ENCODE results near the gene SPRED2. TPM values are rescaled to one million over a fixed set of nuclear protein-coding genes. Genes with fewer than 3 reads are reported as not detected.
A peak's percentile ranks its signal among the peaks of the same experiment; 100 is the strongest.

SPRED2 gene
- total RNA-seq, 1 experiment from 2014 or later = 13.6 TPM

DNA sequence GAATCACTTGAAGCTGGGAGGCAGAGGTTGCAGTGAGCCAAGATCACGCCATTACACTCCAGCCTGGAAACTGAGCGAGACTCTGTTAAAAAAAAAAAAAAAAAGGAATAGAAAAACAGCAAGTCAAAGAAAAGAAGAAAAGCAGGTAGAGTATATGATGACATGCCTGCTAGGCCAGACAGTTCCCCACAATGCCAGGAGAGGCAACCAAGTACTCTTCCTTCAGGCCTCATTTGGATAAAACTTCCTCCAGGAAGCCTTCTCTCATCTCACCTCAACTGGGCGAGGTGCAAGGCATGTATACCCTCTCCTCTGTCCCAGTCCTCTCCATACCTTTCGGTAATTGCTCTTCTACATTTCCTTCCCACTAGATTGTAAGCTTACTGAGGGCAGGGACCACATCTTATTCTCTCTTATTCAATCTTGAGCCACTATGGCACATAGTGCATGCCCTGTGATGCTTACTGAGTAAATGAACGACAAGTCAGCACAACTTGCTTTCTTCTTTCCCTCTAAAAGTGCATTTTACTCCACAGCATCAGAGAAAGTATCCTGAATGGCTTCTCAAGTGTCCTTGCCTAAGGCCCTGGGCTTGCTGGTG, 10.1 kb upstream of the SPRED2 start:
- no peak for DNase-seq (ENCODE audit: low spot score)

GRCh38 chr2:65438137-65438899, 5.9 kb upstream of the SPRED2 start:
- no peak for DNase-seq (ENCODE audit: low spot score)

DNA sequence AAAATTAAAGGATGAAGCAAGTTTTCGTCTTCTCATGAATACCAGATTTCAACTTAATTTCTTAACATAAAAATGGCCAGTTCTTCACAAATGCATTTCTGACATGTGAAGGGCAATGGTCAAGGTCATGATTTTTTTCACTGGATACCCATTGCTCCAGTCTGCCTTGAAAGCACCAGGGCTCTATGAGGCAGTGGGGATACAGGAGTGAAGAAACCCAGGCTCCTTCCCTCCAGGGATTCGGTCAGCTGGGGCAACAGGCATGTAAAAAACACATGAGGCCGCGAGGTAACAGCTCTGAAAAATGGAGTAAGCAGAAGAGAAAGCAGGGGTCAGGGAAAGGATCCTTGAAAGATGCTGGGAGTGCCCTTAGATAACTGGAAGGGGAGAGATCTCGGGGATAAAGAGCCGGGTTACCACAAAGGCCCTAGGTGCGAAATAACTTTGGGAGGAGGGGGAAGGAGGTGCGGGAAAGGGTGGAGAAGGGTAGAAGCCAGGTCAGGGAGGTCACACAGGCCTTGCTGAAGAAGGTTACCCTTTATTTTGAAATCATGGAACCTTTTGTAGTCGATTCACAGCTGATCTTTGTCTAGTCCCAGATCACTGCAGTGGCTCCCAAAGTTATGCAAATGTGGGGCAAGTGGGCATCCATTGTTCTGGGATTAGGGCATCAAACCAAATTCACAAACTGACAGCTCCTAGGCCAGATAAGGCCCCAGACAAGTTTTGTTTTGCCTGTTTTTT, 5.2 kb upstream of the SPRED2 start:
- DNase-seq (ENCODE audit: low spot score) = no peak

DNA sequence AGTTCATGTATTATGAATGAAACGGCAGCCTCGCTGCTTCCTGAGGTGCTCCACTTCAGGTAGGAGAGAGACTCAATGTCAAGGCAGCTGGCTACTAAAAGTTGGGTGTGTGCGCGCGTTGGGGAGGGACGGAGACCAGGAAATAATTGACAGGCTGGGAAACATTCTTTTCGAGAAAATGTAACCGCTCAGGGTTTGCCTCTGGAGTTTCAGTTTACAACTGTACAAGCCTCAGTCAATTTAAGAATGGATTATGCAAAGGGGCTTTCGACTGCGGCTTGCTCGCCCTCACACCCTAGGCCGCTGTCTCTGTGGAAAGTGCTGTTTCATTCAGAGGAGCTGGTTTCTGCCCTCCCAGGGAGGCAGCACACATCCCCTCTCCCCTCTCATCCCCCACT, 4.4 kb upstream of the SPRED2 start:
- no peak for DNase-seq (ENCODE audit: low spot score)

DNA sequence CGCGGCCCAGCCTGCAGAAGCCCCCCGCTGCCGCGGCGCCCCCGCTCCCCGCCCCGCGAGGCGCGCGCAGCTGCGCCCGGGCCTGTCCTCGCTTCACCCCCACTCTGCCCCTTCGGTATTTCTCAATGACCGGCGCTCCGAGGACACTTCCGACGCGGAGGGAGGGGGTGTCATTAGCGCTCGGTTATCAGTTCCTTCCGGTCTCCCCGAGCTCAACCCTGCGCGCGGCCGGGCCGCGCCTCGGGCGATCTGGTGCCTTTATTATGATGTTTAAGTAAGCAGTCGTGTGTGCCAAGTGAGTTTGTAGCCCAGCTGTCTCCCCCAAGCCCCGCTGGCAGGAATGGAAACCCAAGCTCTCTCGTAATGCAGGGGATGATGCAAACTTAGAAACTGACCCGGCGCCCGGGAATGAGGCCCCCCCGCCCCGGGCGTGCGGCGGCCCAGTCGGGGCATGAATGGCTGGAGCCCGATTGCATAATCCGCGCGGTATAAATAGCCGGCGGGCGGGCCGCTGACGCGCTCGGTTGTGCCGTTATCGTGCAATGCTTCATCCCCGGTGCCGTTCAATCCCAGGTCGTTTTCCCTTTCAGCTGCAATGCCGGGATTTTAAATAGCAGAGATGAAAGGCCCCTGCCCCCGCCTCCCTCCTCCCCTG, 3.9 kb upstream of the SPRED2 start:
- DNase-seq (ENCODE audit: low spot score) = peak; percentile 72

GRCh38 chr2:65435625-65436168, 3.3 kb upstream of the SPRED2 start:
- peak; percentile 63 for DNase-seq (ENCODE audit: low spot score)

DNA sequence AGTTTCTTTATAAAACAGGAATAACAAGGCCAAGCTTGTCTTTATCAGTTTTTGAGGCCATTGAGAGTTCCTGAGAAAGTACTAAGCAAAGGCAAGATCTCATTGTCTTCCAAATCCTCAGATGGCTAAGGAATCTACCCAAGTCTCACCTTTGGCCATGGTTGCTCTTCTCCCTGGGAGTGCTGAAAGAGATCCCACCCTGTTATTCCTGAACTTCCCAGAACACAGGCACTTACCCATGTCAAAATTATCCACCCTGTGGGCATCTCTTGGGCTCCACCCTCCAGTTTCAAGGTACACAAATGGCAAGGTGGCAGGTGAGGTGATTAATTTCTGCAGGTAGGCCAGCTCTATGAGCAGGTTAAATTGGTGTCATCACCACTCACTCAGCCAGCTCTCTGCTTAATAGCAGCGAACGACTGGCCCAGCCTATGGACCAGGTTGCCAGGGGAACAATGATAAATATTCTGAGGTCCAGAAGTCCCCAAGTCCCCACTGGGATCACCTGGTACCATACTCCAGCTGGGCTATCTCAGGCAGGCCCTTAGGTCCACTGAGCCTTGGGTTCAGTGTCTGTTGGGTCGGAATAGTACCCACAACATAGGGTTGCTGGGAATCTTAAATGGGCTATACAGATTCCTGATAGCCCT, 2.3 kb upstream of the SPRED2 start:
- DNase-seq (ENCODE audit: low spot score) = no peak

GRCh38 chr2:65431421-65432226, 775 bp downstream of the SPRED2 start:
- DNase-seq (ENCODE audit: low spot score) = no peak

DNA sequence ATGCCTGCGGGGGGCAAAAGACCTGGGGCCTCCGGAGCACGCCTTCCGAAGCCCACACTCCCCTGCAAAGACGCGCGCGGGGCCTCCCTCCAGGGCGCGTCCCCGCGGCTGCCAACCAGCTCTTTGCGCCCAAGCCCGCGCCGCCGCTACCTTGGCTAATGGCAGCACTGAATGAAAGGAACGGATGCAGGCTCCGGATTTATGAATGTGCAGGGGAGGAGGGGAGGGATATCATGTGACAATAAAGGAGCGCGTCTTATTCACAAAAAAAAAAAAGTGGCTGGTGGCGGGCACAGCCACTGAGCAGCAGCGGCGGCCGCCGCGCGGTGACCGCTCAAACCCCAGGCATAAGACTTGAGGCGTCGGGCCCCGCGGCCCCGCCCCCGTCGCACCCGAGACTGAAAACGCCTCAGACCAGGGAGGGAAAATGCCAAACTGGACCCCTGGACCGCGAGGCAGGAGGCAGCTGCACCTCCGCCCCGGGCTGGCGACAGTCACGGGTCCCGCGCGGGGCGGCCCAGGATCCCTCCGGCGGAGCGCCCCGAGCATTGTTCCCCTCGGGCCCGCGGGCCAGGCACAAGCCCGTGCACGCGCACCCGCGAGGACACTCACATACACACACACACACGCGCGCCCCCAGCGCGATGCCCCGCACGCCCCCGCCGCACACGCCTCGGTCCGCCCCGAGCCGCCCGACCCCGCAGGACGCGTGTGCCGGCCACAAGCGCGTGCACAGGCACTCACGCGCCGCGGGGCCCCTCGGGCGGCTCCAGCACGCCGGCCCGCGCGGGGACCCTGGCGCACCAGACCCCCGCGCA, 1.6 kb downstream of the SPRED2 start:
- DNase-seq (ENCODE audit: low spot score) = peak; percentile 73

GRCh38 chr2:65429786-65430602, 2.4 kb downstream of the SPRED2 start:
- no peak for DNase-seq (ENCODE audit: low spot score)

DNA sequence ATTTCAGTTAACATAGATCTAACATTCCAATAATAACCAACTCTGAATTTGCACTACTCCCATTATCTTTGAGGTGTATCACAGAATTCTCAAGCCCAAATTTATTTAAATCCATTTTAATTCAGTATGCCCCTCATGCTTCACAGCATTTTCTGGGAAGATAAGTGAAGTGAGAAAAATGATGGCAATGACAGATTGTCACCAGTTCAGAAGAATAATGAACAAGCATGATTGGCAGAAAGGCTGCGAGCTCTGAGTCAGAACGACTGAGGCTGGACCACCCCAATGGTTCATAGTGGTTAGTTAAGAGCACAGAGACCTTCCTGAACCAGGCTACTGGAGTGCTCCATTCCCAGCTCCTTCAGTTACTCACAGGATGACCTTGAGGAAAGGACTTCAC, 4.9 kb downstream of the SPRED2 start:
- no peak for DNase-seq (ENCODE audit: low spot score)

DNA sequence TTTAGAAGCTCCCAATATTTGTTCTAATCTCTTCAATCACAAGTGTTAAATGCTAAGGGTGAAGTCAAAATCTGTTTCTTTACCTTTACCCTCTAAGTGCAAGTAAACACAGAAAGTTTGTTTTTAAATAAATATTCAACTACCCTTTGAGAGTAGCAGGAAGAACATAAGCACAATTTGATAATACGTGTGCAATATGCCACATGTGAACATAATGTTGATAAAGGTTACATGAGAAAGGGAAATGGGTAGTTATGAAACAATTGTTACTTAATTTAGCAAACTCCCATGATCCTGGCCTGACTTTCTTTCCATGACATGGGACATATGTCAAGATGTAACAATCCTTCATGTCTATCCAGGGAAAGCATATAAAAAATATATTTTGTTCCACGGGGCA, 7.1 kb downstream of the SPRED2 start:
- no peak for DNase-seq (ENCODE audit: low spot score)

DNA sequence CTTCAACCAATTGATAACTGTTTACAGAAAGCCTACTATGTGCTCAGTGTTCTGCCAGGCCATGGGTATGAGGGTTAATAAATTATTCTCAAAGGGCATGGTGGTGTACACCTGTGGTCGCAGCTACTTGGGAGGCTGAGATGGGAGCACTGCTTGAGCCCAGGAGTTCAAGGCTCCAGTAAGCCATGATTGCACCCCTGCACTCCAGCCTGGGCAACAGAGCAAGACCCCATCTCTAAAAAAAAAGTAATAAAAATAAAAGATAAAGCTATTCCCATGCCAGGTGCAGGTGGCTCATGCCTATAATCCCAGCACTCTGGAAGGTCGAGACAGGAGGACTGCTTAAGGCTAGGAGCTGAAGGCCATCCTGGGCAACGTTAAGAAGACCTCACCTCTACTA, 8.0 kb downstream of the SPRED2 start:
- no peak for DNase-seq (ENCODE audit: low spot score)

DNA sequence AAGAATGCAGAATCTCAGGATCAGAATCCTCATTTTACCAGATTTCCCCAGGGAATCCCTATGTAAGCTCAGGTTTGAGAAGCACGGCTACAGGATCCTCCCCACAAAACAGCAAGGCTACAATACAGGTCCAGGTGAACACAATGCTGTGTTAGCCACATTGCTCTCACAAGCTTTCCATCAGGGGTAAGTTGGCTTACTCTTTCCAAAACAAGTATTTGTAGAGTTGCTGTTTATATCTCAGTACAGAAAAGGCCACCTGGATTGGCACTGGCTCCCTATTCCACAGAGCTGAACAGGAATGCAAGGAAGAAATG, 11.0 kb downstream of the SPRED2 start:
- DNase-seq (ENCODE audit: low spot score) = no peak

GRCh38 chr2:65420712-65421431, 11.5 kb downstream of the SPRED2 start:
- DNase-seq (ENCODE audit: low spot score) = peak; percentile 79

DNA sequence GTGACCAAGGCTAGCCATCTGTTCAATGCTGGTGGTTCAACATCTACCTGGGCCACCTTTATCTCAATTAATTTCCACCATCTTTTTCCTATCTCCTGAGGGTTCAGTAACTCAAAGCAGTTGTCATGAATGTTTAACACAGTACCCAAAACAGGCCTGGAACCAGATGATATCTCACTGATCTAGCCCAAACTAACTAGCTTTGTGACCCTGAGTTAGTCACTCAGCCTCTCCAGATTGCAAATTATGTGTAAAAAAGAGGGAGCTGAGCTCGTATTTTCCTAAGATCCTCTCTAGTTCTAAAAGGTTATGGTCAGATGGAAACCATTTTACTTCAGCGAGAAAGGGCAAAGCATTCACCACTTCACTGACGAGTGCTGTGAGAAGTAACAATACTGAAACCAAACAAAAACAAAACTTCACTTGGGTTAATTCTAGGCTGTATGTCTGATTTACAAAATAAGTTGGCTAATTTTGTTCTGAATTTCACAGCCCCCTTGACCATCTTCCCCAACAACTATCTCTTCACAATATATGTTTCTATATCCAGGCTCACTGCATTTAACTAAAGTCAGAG, 14.8 kb downstream of the SPRED2 start:
- DNase-seq (ENCODE audit: low spot score) = no peak

GRCh38 chr2:65416945-65417344, 15.5 kb downstream of the SPRED2 start:
- DNase-seq (ENCODE audit: low spot score) = no peak

DNA sequence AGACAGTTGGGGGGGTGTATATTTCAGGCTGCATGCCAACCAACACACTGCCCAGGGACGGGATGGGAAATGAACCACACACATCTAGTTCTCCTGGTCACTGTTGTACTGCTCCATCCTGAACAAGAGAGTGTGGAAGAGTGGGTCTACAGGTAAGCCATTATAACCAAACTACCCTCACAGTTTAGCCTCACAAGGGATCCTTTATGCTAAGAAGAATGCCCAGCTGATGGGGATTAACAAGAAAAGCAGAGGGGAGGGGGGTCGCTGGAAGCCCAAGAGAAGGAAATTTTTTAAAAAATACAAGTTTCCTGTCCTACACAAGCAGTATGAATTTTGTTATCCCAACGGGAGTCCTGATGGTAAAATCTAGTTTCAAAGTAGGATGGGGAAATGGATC, 16.1 kb downstream of the SPRED2 start:
- no peak for DNase-seq (ENCODE audit: low spot score)

All from A172 (cell line).